Tibial nerve (tissue), 4 donors: ENCODE measurements around the gene FAM98A. TPM values are rescaled to one million over a fixed set of nuclear protein-coding genes. Genes with fewer than 3 reads are reported as not detected.

ENCODE experiments used
- DNase-seq, 2 donors: peaks; one replicate each; pipeline ENCODE4 v3.0.0-alpha.2; 2019; ENCODE audit warnings: low spot score in 2 of 2
- H3K27ac ChIP-seq, 4 donors: fragments of 200-600 bp; sonication (generic) in 3 of 4; one replicate each; pipeline ENCODE4 v1.5.1; 2017 to 2019; ENCODE audit warnings: mild to moderate bottlenecking in 1 of 4
- H3K27me3 ChIP-seq, 2 donors: fragments of 200-600 bp; sonication (generic) in 1 of 2; one replicate each; pipeline versions ENCODE4 v1.5.1 to v1.6.0; 2017 to 2019
- H3K36me3 ChIP-seq, 3 donors: fragments of 200-600 bp; sonication (generic); one replicate each; pipeline ENCODE4 v1.5.1; 2018 to 2019
- H3K4me1 ChIP-seq, 4 donors: fragments of 200-600 bp; sonication (generic) in 3 of 4; one replicate each; pipeline ENCODE4 v1.5.1; 2017 to 2019
- H3K4me3 ChIP-seq, 4 donors: fragments of 200-600 bp; sonication (generic) in 3 of 4; one replicate each; pipeline ENCODE4 v1.5.1; 2017 to 2019; ENCODE audit warnings: mild to moderate bottlenecking in 1 of 4, moderate library complexity in 1 of 4
- H3K9me3 ChIP-seq, 4 donors: fragments of 200-600 bp; sonication (generic) in 3 of 4; one replicate each; pipeline ENCODE4 v1.5.1; 2017 to 2019
- CTCF ChIP-seq, 5 experiments: fragments of 200-600 bp in 3 of 5; fragments of 450-650 bp in 2 of 5; sonication (generic) in 3 of 5; IDR thresholded peaks; one replicate each; pipeline ENCODE4 v1.5.1; 2016 to 2019; ENCODE audit warnings: antibody characterized with exemption in 5 of 5, mild to moderate bottlenecking in 3 of 5, moderate library complexity in 2 of 5
- EP300 ChIP-seq, 2 donors: sonication (generic); formaldehyde crosslinking; IDR thresholded peaks; one replicate each; pipeline ENCODE4 v1.6.1; 2017; ENCODE audit warnings: antibody characterized with exemption in 2 of 2, mild to moderate bottlenecking in 1 of 2
- POLR2A ChIP-seq, 2 donors: fragments of 450-650 bp; IDR thresholded peaks; one replicate each; pipeline ENCODE4 v1.6.1; 2017; ENCODE audit warnings: antibody characterized with exemption in 2 of 2, mild to moderate bottlenecking in 2 of 2, moderate library complexity in 2 of 2
- WGBS, 2 donors: methylation state at CpG; one replicate each; pipeline ENCODE4 v1.1.5; 2018; 5-methylcytosine and 5-hydroxymethylcytosine counted together
- total RNA-seq, 4 donors: library from RNA; depleted of rRNA; stranded (reverse); fragments of >200 nt; gene quantifications; one replicate each; pipeline ENCODE4 v1.1.0, GENCODE V29; 2016

The FAM98A gene
- total RNA-seq, 4 donors from 2014 or later, result 20.4 to 47.9 (median 25.7) TPM

GRCh38 chr2:33617401-33617800 lies 18.3 kb upstream of the FAM98A start:
- no peak for DNase-seq
- H3K27me3 ChIP-seq, result no peaks in the 10 kb centered on the region
- TF ChIP-seq CTCF (IDR thresholded peaks at IDR 0.05) (no peak), EP300 (IDR thresholded peaks at IDR 0.05) (no peak), POLR2A (IDR thresholded peaks at IDR 0.05) (no peak)
- 93 to 98% methylated on average over 2 of the region's 2 CpGs for WGBS, 2 donors
- H3K4me3 ChIP-seq, result no peak overlapping the region
- H3K4me1 ChIP-seq, result no peaks in the 10 kb centered on the region
- no peak overlapping the region for H3K27ac ChIP-seq
- H3K9me3 ChIP-seq, result peaks cover 0 to 24% (median 4%) of the 10 kb centered on the region in 4 donors
- H3K36me3 ChIP-seq, result no peaks in the 10 kb centered on the region

- Histone ChIP-seq H3K4me3 (no peak overlapping the region), H3K27me3 (no peaks in the 10 kb centered on the region), H3K36me3 (no peaks in the 10 kb centered on the region), H3K27ac (no peak overlapping the region), H3K4me1 (no peaks in the 10 kb centered on the region), H3K9me3 (peaks cover 0 to 24% (median 4%) of the 10 kb centered on the region in 4 donors)
- no peak for DNase-seq
- TF ChIP-seq CTCF (IDR thresholded peaks at IDR 0.05), result no peak
- TF ChIP-seq POLR2A (IDR thresholded peaks at IDR 0.05), result no peak
- TF ChIP-seq EP300 (IDR thresholded peaks at IDR 0.05), result no peak
- WGBS, 2 donors, result 76 to 80% methylated on average over 2 of the region's 2 CpGs
Observed at GRCh38 chr2:33616873-33617272, 17.8 kb upstream of the FAM98A start.

- peaks cover 0 to 8% (median 2%) of the 10 kb centered on the region in 4 donors for H3K9me3 ChIP-seq
- no peak for DNase-seq
- H3K4me3 ChIP-seq, result no peak overlapping the region
- H3K27ac ChIP-seq, result no peak overlapping the region
- H3K27me3 ChIP-seq, result no peaks in the 10 kb centered on the region
- TF ChIP-seq POLR2A (IDR thresholded peaks at IDR 0.05) (no peak), CTCF (IDR thresholded peaks at IDR 0.05) (no peak), EP300 (IDR thresholded peaks at IDR 0.05) (no peak)
- no peaks in the 10 kb centered on the region for H3K36me3 ChIP-seq
- H3K4me1 ChIP-seq, result no peaks in the 10 kb centered on the region
Observed at GRCh38 chr2:33614190-33614589, 15.1 kb upstream of the FAM98A start.

GRCh38 chr2:33607905-33608304 lies 8.8 kb upstream of the FAM98A start:
- DNase-seq, result no peak
- H3K4me3 ChIP-seq, result no peak overlapping the region
- H3K27me3 ChIP-seq, result no peaks in the 10 kb centered on the region
- H3K36me3 ChIP-seq, result no peaks in the 10 kb centered on the region
- no peaks in the 10 kb centered on the region for H3K4me1 ChIP-seq
- 29 to 38% methylated on average over 2 of the region's 2 CpGs for WGBS, 2 donors
- no peak for TF ChIP-seq CTCF (IDR thresholded peaks at IDR 0.05)
- TF ChIP-seq EP300 (IDR thresholded peaks at IDR 0.05), result no peak
- no peak for TF ChIP-seq POLR2A (IDR thresholded peaks at IDR 0.05)
- no peaks in the 10 kb centered on the region for H3K9me3 ChIP-seq
- H3K27ac ChIP-seq, result no peak overlapping the region

GRCh38 chr2:33607251-33607721 lies 8.2 kb upstream of the FAM98A start:
- WGBS, 2 donors, result 68 to 70% methylated on average over 4 of the region's 4 CpGs
- DNase-seq, result no peak
- H3K9me3 ChIP-seq, result no peaks in the 10 kb centered on the region
- no peak overlapping the region for H3K4me3 ChIP-seq
- no peaks in the 10 kb centered on the region for H3K27me3 ChIP-seq
- H3K27ac ChIP-seq, result no peak overlapping the region
- no peak for TF ChIP-seq CTCF (IDR thresholded peaks at IDR 0.05)
- TF ChIP-seq POLR2A (IDR thresholded peaks at IDR 0.05), result no peak
- no peak for TF ChIP-seq EP300 (IDR thresholded peaks at IDR 0.05)
- no peaks in the 10 kb centered on the region for H3K4me1 ChIP-seq
- H3K36me3 ChIP-seq, result no peaks in the 10 kb centered on the region
